GM13976 (cell line): ENCODE measurements around the gene KCMF1.

ENCODE experiments used
- DNase-seq: peaks from one replicate; pipeline ENCODE4 v3.0.0; 2012; ENCODE audit warnings: low spot score
- CTCF ChIP-seq: IDR thresholded peaks from 2 replicates; pipeline ENCODE4 v1.5.1; 2012; ENCODE audit warnings: borderline replicate concordance, mild to moderate bottlenecking; ENCODE audit not compliant: insufficient read depth; ENCODE audit errors: extremely low read depth, missing control alignments, control extremely low read depth
- in situ Hi-C: fragments of 300-500 bp; cut with MboI; formaldehyde crosslinking; loops from one replicate; pipeline ENCODE4 v1.12.0; 2022; ENCODE audit warnings: low sequenced_read_pairs, mixed read lengths, inconsistent platforms; ENCODE audit not compliant: unreplicated experiment

KCMF1 gene

GRCh38 chr2:85078536-85078935, 107.6 kb downstream of the KCMF1 start:
- in situ Hi-C loops, result no loop called here
- no peak for TF ChIP-seq CTCF
- DNase-seq, result no peak

- no peak for DNase-seq
- TF ChIP-seq CTCF, result no peak
- in situ Hi-C loops, result no loop called here
These were observed 112.1 kb downstream of the KCMF1 start for GRCh38 chr2:85083092-85083491.

GRCh38 chr2:85085563-85085962, 114.6 kb downstream of the KCMF1 start:
- in situ Hi-C loops, result no loop called here
- no peak for TF ChIP-seq CTCF
- no peak for DNase-seq

GRCh38 chr2:85087541-85087940, 116.6 kb downstream of the KCMF1 start:
- DNase-seq, result no peak
- in situ Hi-C loops, result no loop called here
- no peak for TF ChIP-seq CTCF

- in situ Hi-C loops, result no loop called here
- TF ChIP-seq CTCF, result no peak
- DNase-seq, result no peak
These were observed 118.0 kb downstream of the KCMF1 start for GRCh38 chr2:85088921-85089320.

- in situ Hi-C loops, result no loop called here
- DNase-seq, result no peak
- no peak for TF ChIP-seq CTCF
These were observed 118.6 kb downstream of the KCMF1 start for GRCh38 chr2:85089585-85089984.

- in situ Hi-C loops, result no loop called here
- no peak for TF ChIP-seq CTCF
- no peak for DNase-seq
These were observed 120.9 kb downstream of the KCMF1 start for GRCh38 chr2:85091838-85092237.
